ENCODE results near the gene INPP5K. TPM values are rescaled to one million over a fixed set of nuclear protein-coding genes. Genes with fewer than 3 reads are reported as not detected.

The INPP5K gene
- total and polyA plus RNA-seq, 2 of the 4 experiments (the other 2 are of a cell fraction): 14.9 to 17.4 TPM

- H2AK9ac ChIP-seq (replicated peaks; ENCODE audit: low read depth, low read length, poor library complexity): no peak overlapping the region
- H3K23ac ChIP-seq (ENCODE audit: low read depth, low read length): no peak overlapping the region
- no peak overlapping the region for H2AFZ ChIP-seq (replicated peaks; ENCODE audit: low read length, poor library complexity)
- DNase-seq (no peak), ATAC-seq (ENCODE audit: low read depth) (no peak)
- no peak overlapping the region for H2AK5ac ChIP-seq (ENCODE audit: low read depth, low read length)
- no peak overlapping the region for H3K18ac ChIP-seq (ENCODE audit: low read depth, low read length)
- H2BK120ac ChIP-seq (ENCODE audit: low read depth, low read length): no peak overlapping the region
- no peaks in the 10 kb centered on the region for H3K9me1 ChIP-seq (ENCODE audit: insufficient read depth, low read length)
- intact Hi-C loops (cut with micrococcal nuclease): no loop called here
- no peaks in the 10 kb centered on the region for H4K20me1 ChIP-seq (ENCODE audit: insufficient read depth, low read length)
- H3K27ac ChIP-seq (ENCODE audit: insufficient read depth, low read length): no peak overlapping the region
- TF ChIP-seq POLR2A (IDR thresholded peaks at IDR 0.05; ENCODE audit: low read depth, low read length): no peak
- TF ChIP-seq MXI1 (IDR thresholded peaks at IDR 0.05; ENCODE audit: borderline replicate concordance, low read depth, low read length): no peak
- no peak for TF ChIP-seq MAZ (IDR thresholded peaks at IDR 0.05; ENCODE audit: borderline replicate concordance, low read depth, low read length)
- no peak for TF ChIP-seq CTCF (conservative IDR thresholded peaks at IDR 0.05; ENCODE audit: low read depth, low read length)
- no peak for TF ChIP-seq CEBPB (IDR thresholded peaks at IDR 0.05; ENCODE audit: low read depth, low read length)
- no peak for TF ChIP-seq MAFK (IDR thresholded peaks at IDR 0.05; ENCODE audit: low read depth, low read length)
- no peak for TF ChIP-seq SMC3 (IDR thresholded peaks at IDR 0.05; ENCODE audit: low read depth, low read length)
- TF ChIP-seq, protein P1, sequence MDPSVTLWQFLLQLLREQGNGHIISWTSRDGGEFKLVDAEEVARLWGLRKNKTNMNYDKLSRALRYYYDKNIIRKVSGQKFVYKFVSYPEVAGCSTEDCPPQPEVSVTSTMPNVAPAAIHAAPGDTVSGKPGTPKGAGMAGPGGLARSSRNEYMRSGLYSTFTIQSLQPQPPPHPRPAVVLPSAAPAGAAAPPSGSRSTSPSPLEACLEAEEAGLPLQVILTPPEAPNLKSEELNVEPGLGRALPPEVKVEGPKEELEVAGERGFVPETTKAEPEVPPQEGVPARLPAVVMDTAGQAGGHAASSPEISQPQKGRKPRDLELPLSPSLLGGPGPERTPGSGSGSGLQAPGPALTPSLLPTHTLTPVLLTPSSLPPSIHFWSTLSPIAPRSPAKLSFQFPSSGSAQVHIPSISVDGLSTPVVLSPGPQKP (IDR thresholded peaks at IDR 0.05; ENCODE audit: borderline replicate concordance, low read depth, low read length): no peak
- TF ChIP-seq BHLHE40 (IDR thresholded peaks at IDR 0.05; ENCODE audit: low read depth, low read length): no peak
- TF ChIP-seq RCOR1 (IDR thresholded peaks at IDR 0.05; ENCODE audit: insufficient replicate concordance, low read length): no peak
- TF ChIP-seq FOS (IDR thresholded peaks at IDR 0.05; ENCODE audit: low read depth, low read length): no peak
- no peak for TF ChIP-seq CHD1 (IDR thresholded peaks at IDR 0.05; ENCODE audit: low read depth, low read length)
- H2BK15ac ChIP-seq (ENCODE audit: low read depth, low read length): no peak overlapping the region
- no peak overlapping the region for H4K8ac ChIP-seq (ENCODE audit: low read depth in 2 of 2, low read length in 2 of 2)
- no peak overlapping the region for H2BK5ac ChIP-seq (ENCODE audit: low read depth, low read length, poor library complexity, severe bottlenecking)
- H3K56ac ChIP-seq (ENCODE audit: extremely low read depth, insufficient read depth, low read length): no peak overlapping the region
- no peak overlapping the region for H3K9ac ChIP-seq (ENCODE audit: low read depth, low read length)
- H4K5ac ChIP-seq (ENCODE audit: low read depth, low read length): no peak overlapping the region
- no peaks in the 10 kb centered on the region for H3K9me3 ChIP-seq (ENCODE audit: control insufficient read depth, insufficient read depth, low read length)
- 100% methylated on average over 2 of the region's 13 CpGs; no CpG with 5 or more reads in 1 of the 2 experiments for WGBS, 2 experiments (ENCODE audit: extremely low coverage in 2 of 2, insufficient read length in 1 of 2)
- POLR2A ChIA-PET (ENCODE audit: unreplicated experiment): no interaction called here
- CTCF ChIA-PET: interaction anchor here (1.5 kb wide), 1 partner anchor 9 kb away, joined by 3 read pairs; no protein-coding TSS in a partner anchor
- in situ Hi-C loops (cut with MboI; ENCODE audit: low sequenced_read_pairs): no loop called here
- no peak overlapping the region for H2BK20ac ChIP-seq (ENCODE audit: low read depth, low read length)
- H4K91ac ChIP-seq (ENCODE audit: insufficient read depth, low read depth, low read length): no peak overlapping the region
- no peak overlapping the region for H3K14ac ChIP-seq (replicated peaks; ENCODE audit: low read depth, low read length)
- H3K36me3 ChIP-seq (ENCODE audit: control insufficient read depth, insufficient read depth, low read length): peaks cover 29% of the 10 kb centered on the region
- H3K4ac ChIP-seq (ENCODE audit: low read depth, low read length): no peak overlapping the region
- dilution Hi-C loops (cut with HindIII; ENCODE audit: low sequenced_read_pairs, unreplicated experiment): no loop called here
- no peaks in the 10 kb centered on the region for H3K4me1 ChIP-seq (ENCODE audit: control insufficient read depth, insufficient read depth, low read length)
- no peak overlapping the region for H3K4me3 ChIP-seq (ENCODE audit: insufficient read depth, low read depth, low read length)
- no peaks in the 10 kb centered on the region for H3K27me3 ChIP-seq (ENCODE audit: control insufficient read depth, insufficient read depth, low read length)
- H3K4me2 ChIP-seq (ENCODE audit: low read depth, low read length): no peak overlapping the region
- no TSS peak for BruUV-seq (replicated peaks)
- peaks cover 0 to 6% of the 10 kb centered on the region in 2 experiments; a peak in 2 of 4 replicates for H3K79me1 ChIP-seq (ENCODE audit: low read depth in 1 of 2, low read length in 2 of 2)
These were observed 9.7 kb downstream of the INPP5K start for GRCh38 chr17:1506649-1507267.

All from IMR-90 (cell line).